Endodermal cell (in vitro differentiated cells): ENCODE data around the gene KIT. TPM values are rescaled to one million over a fixed set of nuclear protein-coding genes. Genes with fewer than 3 reads are reported as not detected.

ENCODE experiments used
- DNase-seq: peaks from one replicate; pipeline ENCODE4 v3.0.0-alpha.2; 2017
- H3K27ac ChIP-seq: 2 replicates; pipeline ENCODE4 v1.5.1; 2013; ENCODE audit warnings: mild to moderate bottlenecking, low read depth, low read length, moderate library complexity
- H3K27me3 ChIP-seq: 2 replicates; pipeline ENCODE4 v1.6.1; 2013; ENCODE audit warnings: mild to moderate bottlenecking, low read length, moderate library complexity; ENCODE audit not compliant: insufficient read depth, control insufficient read depth, poor library complexity, severe bottlenecking
- H3K36me3 ChIP-seq: 2 replicates; pipeline ENCODE4 v1.7.0; 2013; ENCODE audit warnings: mild to moderate bottlenecking, low read length, moderate library complexity; ENCODE audit not compliant: control insufficient read depth, insufficient read depth
- H3K4me1 ChIP-seq: one replicate; pipeline ENCODE4 v1.7.0; 2013; ENCODE audit warnings: low read length; ENCODE audit not compliant: control insufficient read depth, insufficient read depth
- H3K4me3 ChIP-seq: 2 replicates; pipeline ENCODE4 v1.5.1; 2013; ENCODE audit warnings: mild to moderate bottlenecking, low read length, moderate library complexity
- H3K9ac ChIP-seq: 2 replicates; pipeline ENCODE4 v1.6.1; 2013; ENCODE audit warnings: mild to moderate bottlenecking, low read length, moderate library complexity; ENCODE audit not compliant: poor library complexity, severe bottlenecking; ENCODE audit errors: extremely low read depth
- H3K9me3 ChIP-seq: 2 replicates; pipeline ENCODE4 v1.6.1; 2013; ENCODE audit warnings: mild to moderate bottlenecking, low read length, moderate library complexity; ENCODE audit not compliant: control insufficient read depth
- H3K27ac Mint-ChIP-seq: 2 replicates; pipeline ENCODE4 v1.8.0; 2020; ENCODE audit warnings: mixed read lengths
- H3K27me3 Mint-ChIP-seq: 2 replicates; pipeline ENCODE4 v1.8.0; 2021; ENCODE audit warnings: mild to moderate bottlenecking, mixed read lengths; ENCODE audit not compliant: insufficient read depth
- H3K36me3 Mint-ChIP-seq: 2 replicates; pipeline ENCODE4 v1.8.0; 2020; ENCODE audit warnings: low read depth, mixed read lengths
- H3K4me1 Mint-ChIP-seq: 2 replicates; pipeline ENCODE4 v1.8.0; 2020; ENCODE audit warnings: mixed read lengths
- H3K4me3 Mint-ChIP-seq: 2 replicates; pipeline ENCODE4 v1.8.0; 2020; ENCODE audit warnings: mild to moderate bottlenecking, moderate library complexity, mixed read lengths
- H3K9me3 Mint-ChIP-seq: 2 replicates; pipeline ENCODE4 v1.8.0; 2020; ENCODE audit warnings: mild to moderate bottlenecking, mixed read lengths
- CTCF ChIP-seq: fragments of 200-600 bp; sonication (generic); conservative IDR thresholded peaks from 2 replicates; pipeline ENCODE4 v1.5.0; 2021; ENCODE audit warnings: antibody characterized with exemption, mild to moderate bottlenecking
- WGBS, 2 experiments: methylation state at CpG; one replicate each; pipeline versions ENCODE4 v1.1.5 to v1.1.7; 2013; ENCODE audit warnings: missing lambda C conversion rate in 2 of 2, mixed read lengths in 1 of 2; ENCODE audit not compliant: insufficient coverage in 1 of 2, insufficient read length in 1 of 2; 5-methylcytosine and 5-hydroxymethylcytosine counted together
- total RNA-seq, 2 donors: library from RNA; stranded (reverse); fragmentation: NEBNext Ultra II Directional in 1 of 2; extraction: Animal tissue kit (Norgen Biotek cat#: 25700) in 1 of 2; gene quantifications; 2 replicates in 1 of 2; 3 replicates in 1 of 2; pipeline ENCODE4 v1.2.1, GENCODE V29; 2021

KIT gene
- total RNA-seq, 2 donors from 2014 or later = 135 to 167 TPM

GRCh38 chr4:54695337-54695736 is 37.6 kb downstream of the KIT start:
- no peak overlapping the region for H3K27ac Mint-ChIP-seq
- H3K9me3 Mint-ChIP-seq = no peaks in the 10 kb centered on the region
- H3K4me1 Mint-ChIP-seq = peaks cover 31% of the 10 kb centered on the region
- no peak overlapping the region for H3K4me3 Mint-ChIP-seq
- peaks cover 10% of the 10 kb centered on the region for H3K4me1 ChIP-seq
- no peaks in the 10 kb centered on the region for H3K27me3 Mint-ChIP-seq
- TF ChIP-seq CTCF = no peak
- DNase-seq = no peak
- peaks cover 74% of the 10 kb centered on the region for H3K36me3 ChIP-seq
- no peaks in the 10 kb centered on the region for H3K9me3 ChIP-seq
- no peak overlapping the region for H3K9ac ChIP-seq
- 95 to 96% methylated on average over 11 to 12 of the region's 12 CpGs for WGBS, 2 experiments
- H3K27me3 ChIP-seq = no peaks in the 10 kb centered on the region
- peaks cover 51% of the 10 kb centered on the region for H3K36me3 Mint-ChIP-seq
- H3K27ac ChIP-seq = no peak overlapping the region
- H3K4me3 ChIP-seq = no peak overlapping the region

GRCh38 chr4:54695788-54696187 is 38.0 kb downstream of the KIT start:
- Histone ChIP-seq H3K27me3 (no peaks in the 10 kb centered on the region), H3K9me3 (no peaks in the 10 kb centered on the region), H3K4me3 (no peak overlapping the region), H3K27ac (no peak overlapping the region), H3K4me1 (peaks cover 10% of the 10 kb centered on the region), H3K36me3 (peaks cover 78% of the 10 kb centered on the region), H3K9ac (no peak overlapping the region)
- Mint-ChIP-seq H3K36me3 (peaks cover 53% of the 10 kb centered on the region), H3K27me3 (no peaks in the 10 kb centered on the region), H3K4me1 (peaks cover 30% of the 10 kb centered on the region), H3K4me3 (no peak overlapping the region), H3K27ac (no peak overlapping the region), H3K9me3 (no peaks in the 10 kb centered on the region)
- DNase-seq = no peak
- 92% methylated on average over 3 of the region's 3 CpGs; no CpG with 5 or more reads in 1 of the 2 experiments for WGBS, 2 experiments
- TF ChIP-seq CTCF = no peak

GRCh38 chr4:54696649-54697048 is 38.9 kb downstream of the KIT start:
- Mint-ChIP-seq H3K36me3 (peaks cover 57% of the 10 kb centered on the region), H3K4me3 (no peak overlapping the region), H3K27ac (no peak overlapping the region), H3K27me3 (no peaks in the 10 kb centered on the region), H3K4me1 (peaks cover 26% of the 10 kb centered on the region), H3K9me3 (no peaks in the 10 kb centered on the region)
- Histone ChIP-seq H3K4me3 (no peak overlapping the region), H3K9me3 (no peaks in the 10 kb centered on the region), H3K27me3 (no peaks in the 10 kb centered on the region), H3K36me3 (peaks cover 83% of the 10 kb centered on the region), H3K4me1 (peaks cover 16% of the 10 kb centered on the region), H3K27ac (no peak overlapping the region), H3K9ac (no peak overlapping the region)
- WGBS, 2 experiments = 93% methylated on average over 4 to 5 of the region's 5 CpGs
- DNase-seq = no peak
- no peak for TF ChIP-seq CTCF
